NCI-H1694 (cell line): ENCODE results near the gene OR51F1.
"Not testable (repeated sequence)": the region's sequence is repeated elsewhere in the genome, so short reads cannot be mapped to it uniquely, and the experiment has no call there.

ENCODE experiments used
- DNase-seq: peaks from one replicate; lab custom pipeline; 2025; lab: John Stamatoyannopoulos, UW

Gene OR51F1

GRCh38 chr11:4769838-4770237, at the start of gene OR51F1:
OR51F1 (minus strand) TSS chr11:4769938; CDS start chr11:4769938, 0 bp downstream.
- DNase-seq = no peak

GRCh38 chr11:4809246-4809645, 39.5 kb upstream of the OR51F1 start:
- DNase-seq = no peak

GRCh38 chr11:4808476-4808875, 38.7 kb upstream of the OR51F1 start:
- no peak for DNase-seq

- no peak for DNase-seq
Observed at GRCh38 chr11:4804280-4804679, 34.5 kb upstream of the OR51F1 start, which contains the start of gene OR52R1. OR52R1 (minus strand) TSS chr11:4804380; CDS start chr11:4804380, 0 bp downstream.

GRCh38 chr11:4801316-4801715, 31.6 kb upstream of the OR51F1 start:
- not testable (repeated sequence) for DNase-seq

- no peak for DNase-seq
Observed at GRCh38 chr11:4798427-4799183, 28.9 kb upstream of the OR51F1 start.

- DNase-seq = no peak
Observed at GRCh38 chr11:4797206-4797605, 27.5 kb upstream of the OR51F1 start.

GRCh38 chr11:4782454-4782853, 12.7 kb upstream of the OR51F1 start:
- DNase-seq = no peak

- no peak for DNase-seq
Observed at GRCh38 chr11:4768094-4768493, 1.6 kb downstream of the OR51F1 start.

- no peak for DNase-seq
Observed at GRCh38 chr11:4766420-4767043, 3.2 kb downstream of the OR51F1 start.

GRCh38 chr11:4763096-4763495, 6.6 kb downstream of the OR51F1 start:
- DNase-seq = no peak

- DNase-seq = no peak
Observed at GRCh38 chr11:4751201-4751600, 18.5 kb downstream of the OR51F1 start.

GRCh38 chr11:4748438-4748837, 21.3 kb downstream of the OR51F1 start:
- DNase-seq = no peak

- DNase-seq = no peak
Observed at GRCh38 chr11:4740735-4741134, 29.0 kb downstream of the OR51F1 start.

- no peak for DNase-seq
Observed at GRCh38 chr11:4727171-4727570, 42.6 kb downstream of the OR51F1 start.

GRCh38 chr11:4722616-4723534, 46.9 kb downstream of the OR51F1 start:
- not testable (repeated sequence) for DNase-seq
